Measurements from ENCODE around the gene KIT. TPM values are rescaled to one million over a fixed set of nuclear protein-coding genes. Genes with fewer than 3 reads are reported as not detected.

Gene KIT
- polyA plus RNA-seq, 1 experiment: 3.3 TPM

DNA sequence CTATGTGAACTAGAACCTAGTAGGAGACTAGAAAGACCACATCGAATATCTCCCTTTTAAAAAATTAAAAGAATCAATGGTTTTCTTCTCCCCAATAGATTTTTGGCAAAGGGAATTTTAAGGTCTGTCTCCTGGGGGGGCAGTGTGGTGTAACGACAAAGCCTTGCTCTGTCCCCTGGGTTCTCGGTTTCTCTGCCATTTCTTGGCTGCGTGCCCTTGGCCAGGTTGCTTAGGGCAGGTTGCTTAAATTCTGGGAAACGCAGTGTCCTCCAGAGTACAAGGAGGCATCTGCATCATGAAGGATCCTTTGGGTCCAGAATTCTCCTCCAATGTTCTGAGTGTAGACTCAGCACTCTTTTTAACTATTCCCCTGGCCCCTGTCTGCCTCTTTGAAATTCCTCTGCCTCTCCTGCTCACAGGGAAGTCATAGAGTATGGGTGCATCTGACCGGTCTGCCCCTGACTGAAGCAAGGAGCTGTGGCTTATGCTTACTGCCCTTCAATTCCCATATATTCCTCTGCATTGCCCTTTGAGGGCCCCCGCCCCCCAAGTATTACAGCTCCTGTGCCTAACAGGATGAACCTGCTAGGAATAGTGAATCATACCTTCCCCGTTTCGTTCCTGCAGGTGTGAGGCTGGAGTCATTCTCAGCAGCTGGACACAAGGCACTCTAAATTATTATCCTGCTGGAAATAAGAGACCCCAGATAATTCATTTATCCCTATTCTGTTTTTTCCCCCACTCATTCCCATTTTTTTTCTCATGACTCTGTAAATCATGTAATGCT, 2.2 kb downstream of the KIT start:
- ChIA-PET CTCF (interaction anchor here (1.0 to 1.3 kb wide), 2 partner anchors 301 to 425 kb away, joined by 3 to 5 read pairs; no protein-coding TSS in a partner anchor), POLR2A (interaction anchor here (0.5 kb wide), 1 partner anchor 675 kb away, joined by 10 read pairs; no protein-coding TSS in a partner anchor)
- no peaks in the 10 kb centered on the region for H3K36me3 ChIP-seq (ENCODE audit: control insufficient read depth, insufficient read depth, low read length)
- TF ChIP-seq, protein P1, sequence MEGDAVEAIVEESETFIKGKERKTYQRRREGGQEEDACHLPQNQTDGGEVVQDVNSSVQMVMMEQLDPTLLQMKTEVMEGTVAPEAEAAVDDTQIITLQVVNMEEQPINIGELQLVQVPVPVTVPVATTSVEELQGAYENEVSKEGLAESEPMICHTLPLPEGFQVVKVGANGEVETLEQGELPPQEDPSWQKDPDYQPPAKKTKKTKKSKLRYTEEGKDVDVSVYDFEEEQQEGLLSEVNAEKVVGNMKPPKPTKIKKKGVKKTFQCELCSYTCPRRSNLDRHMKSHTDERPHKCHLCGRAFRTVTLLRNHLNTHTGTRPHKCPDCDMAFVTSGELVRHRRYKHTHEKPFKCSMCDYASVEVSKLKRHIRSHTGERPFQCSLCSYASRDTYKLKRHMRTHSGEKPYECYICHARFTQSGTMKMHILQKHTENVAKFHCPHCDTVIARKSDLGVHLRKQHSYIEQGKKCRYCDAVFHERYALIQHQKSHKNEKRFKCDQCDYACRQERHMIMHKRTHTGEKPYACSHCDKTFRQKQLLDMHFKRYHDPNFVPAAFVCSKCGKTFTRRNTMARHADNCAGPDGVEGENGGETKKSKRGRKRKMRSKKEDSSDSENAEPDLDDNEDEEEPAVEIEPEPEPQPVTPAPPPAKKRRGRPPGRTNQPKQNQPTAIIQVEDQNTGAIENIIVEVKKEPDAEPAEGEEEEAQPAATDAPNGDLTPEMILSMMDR (IDR thresholded peaks at IDR 0.05; ENCODE audit: insufficient read depth, low read depth, low read length): no peak
- H3K4me3 ChIP-seq (ENCODE audit: low read depth, low read length): no peak overlapping the region
- peaks cover 11% of the 10 kb centered on the region for H3K27me3 ChIP-seq (ENCODE audit: control insufficient read depth, insufficient read depth, low read length)
- DNase-seq (ENCODE audit: low read depth): no peak

DNA sequence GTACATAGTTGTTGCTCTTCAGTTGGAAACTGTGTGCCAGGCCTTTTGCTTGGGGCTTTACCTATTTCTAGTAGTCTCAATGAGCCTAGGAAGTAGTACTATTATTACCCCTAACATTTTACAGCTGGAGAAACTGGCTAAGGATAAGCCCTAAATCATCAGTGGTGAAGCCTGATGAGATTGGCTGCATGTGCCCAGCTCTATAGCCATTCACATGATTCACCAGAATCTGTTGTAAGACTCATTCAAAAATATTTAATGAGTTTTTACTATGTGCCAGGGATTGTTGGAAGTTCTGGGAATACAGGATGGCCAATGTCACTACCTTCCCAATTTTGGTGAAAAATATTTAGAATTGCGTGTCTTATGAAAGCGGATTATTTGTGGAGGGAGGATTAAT, 2.8 kb downstream of the KIT start:
- peak; percentile 9 for DNase-seq (ENCODE audit: low read depth)
- Histone ChIP-seq H3K4me3 (ENCODE audit: low read depth, low read length) (no peak overlapping the region), H3K27me3 (ENCODE audit: control insufficient read depth, insufficient read depth, low read length) (peaks cover 11% of the 10 kb centered on the region), H3K36me3 (ENCODE audit: control insufficient read depth, insufficient read depth, low read length) (no peaks in the 10 kb centered on the region)
- CTCF ChIA-PET: interaction anchor here (1.0 to 1.3 kb wide), 2 partner anchors 300 to 426 kb away, joined by 3 to 5 read pairs; no protein-coding TSS in a partner anchor
- POLR2A ChIA-PET: no interaction called here
- TF ChIP-seq, protein P1 (IDR thresholded peaks at IDR 0.05; ENCODE audit: insufficient read depth, low read depth, low read length): no peak

DNA sequence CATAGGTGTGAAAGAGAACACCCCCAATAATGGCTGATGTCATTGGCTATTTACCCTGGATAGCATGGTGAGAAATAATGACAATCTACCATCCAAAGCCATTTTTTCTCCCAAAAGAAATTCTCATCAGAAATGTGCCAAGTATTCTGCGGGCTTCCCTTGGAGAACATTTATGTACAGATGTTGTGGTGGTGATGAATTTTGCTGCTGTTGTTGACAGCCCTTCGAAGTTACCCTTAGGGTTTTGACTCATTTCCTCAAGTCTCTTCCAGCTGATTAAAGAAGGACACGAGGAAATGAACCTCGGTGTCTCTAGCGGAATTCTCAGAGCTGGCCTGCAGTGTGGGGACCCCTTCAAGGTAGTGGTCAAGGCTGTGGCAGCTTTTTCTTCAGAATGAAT, 3.4 kb downstream of the KIT start:
- DNase-seq (ENCODE audit: low read depth): peak; percentile 64
- ChIA-PET POLR2A (interaction anchor here (0.7 kb wide), 1 partner anchor 300 kb away, joined by 3 read pairs; no protein-coding TSS in a partner anchor), CTCF (interaction anchor here (1.0 to 1.3 kb wide), 3 partner anchors 12 to 427 kb away, joined by 3 to 5 read pairs (median 3); no protein-coding TSS in a partner anchor)
- Histone ChIP-seq H3K27me3 (ENCODE audit: control insufficient read depth, insufficient read depth, low read length) (peaks cover 11% of the 10 kb centered on the region), H3K36me3 (ENCODE audit: control insufficient read depth, insufficient read depth, low read length) (no peaks in the 10 kb centered on the region), H3K4me3 (ENCODE audit: low read depth, low read length) (no peak overlapping the region)
- TF ChIP-seq, protein P1 (IDR thresholded peaks at IDR 0.05; ENCODE audit: insufficient read depth, low read depth, low read length): no peak

DNA sequence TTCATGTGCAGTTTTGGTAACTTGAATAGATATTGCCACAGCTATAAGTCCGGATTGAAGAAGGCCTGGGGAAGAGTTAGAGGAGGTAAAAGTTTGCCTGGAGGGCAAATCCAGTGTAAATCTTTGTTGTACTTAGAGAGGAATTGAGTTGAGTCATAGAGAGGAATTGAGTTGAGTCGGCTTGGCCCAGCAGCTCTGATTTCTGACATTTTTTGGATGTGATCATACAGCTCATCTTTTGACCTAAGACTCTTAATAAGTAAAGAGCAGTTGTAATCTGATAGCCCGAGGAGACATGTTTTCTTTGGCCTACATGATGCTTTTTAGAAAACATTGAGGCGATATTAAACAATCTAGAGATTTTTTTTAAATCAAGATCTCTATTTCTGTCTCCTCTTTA, 3.9 kb downstream of the KIT start:
- CTCF ChIA-PET: interaction anchor here (0.6 to 1.3 kb wide), 4 partner anchors 12 to 330 kb away, joined by 3 to 5 read pairs (median 3); no protein-coding TSS in a partner anchor
- Histone ChIP-seq H3K27me3 (ENCODE audit: control insufficient read depth, insufficient read depth, low read length) (peaks cover 11% of the 10 kb centered on the region), H3K36me3 (ENCODE audit: control insufficient read depth, insufficient read depth, low read length) (no peaks in the 10 kb centered on the region), H3K4me3 (ENCODE audit: low read depth, low read length) (no peak overlapping the region)
- peak; percentile 96 for DNase-seq (ENCODE audit: low read depth)
- TF ChIP-seq, protein P1 (IDR thresholded peaks at IDR 0.05; ENCODE audit: insufficient read depth, low read depth, low read length): no peak
- POLR2A ChIA-PET: interaction anchor here (0.6 to 0.7 kb wide), 3 partner anchors 21 to 299 kb away, joined by 3 to 14 read pairs (median 3); no protein-coding TSS in a partner anchor

DNA sequence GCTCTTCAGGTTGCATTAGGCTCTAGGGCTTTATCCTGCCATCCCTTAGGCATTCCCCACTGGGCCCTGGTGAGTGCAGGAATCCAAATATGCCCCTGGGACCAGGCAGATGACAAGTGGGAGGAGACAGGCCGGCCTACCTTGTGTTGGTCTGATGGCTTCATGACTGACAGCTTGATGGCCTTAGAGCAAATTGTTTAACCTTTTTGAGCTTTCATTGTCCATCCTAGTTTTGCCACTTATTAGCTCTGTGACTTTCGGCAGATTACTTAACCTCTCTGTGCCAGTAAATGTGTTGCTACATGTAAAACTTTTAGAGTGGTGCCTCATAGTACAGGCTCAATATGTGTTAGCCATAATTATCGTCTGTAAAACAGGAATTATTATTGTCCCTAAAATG, 4.4 kb downstream of the KIT start:
- ChIA-PET POLR2A (interaction anchor here (0.6 to 0.7 kb wide), 3 partner anchors 21 to 299 kb away, joined by 3 to 14 read pairs (median 3); no protein-coding TSS in a partner anchor), CTCF (interaction anchor here (0.6 to 1.3 kb wide), 4 partner anchors 11 to 330 kb away, joined by 3 to 4 read pairs (median 3); no protein-coding TSS in a partner anchor)
- no peak for DNase-seq (ENCODE audit: low read depth)
- Histone ChIP-seq H3K36me3 (ENCODE audit: control insufficient read depth, insufficient read depth, low read length) (no peaks in the 10 kb centered on the region), H3K27me3 (ENCODE audit: control insufficient read depth, insufficient read depth, low read length) (peaks cover 6% of the 10 kb centered on the region), H3K4me3 (ENCODE audit: low read depth, low read length) (no peak overlapping the region)
- TF ChIP-seq, protein P1 (IDR thresholded peaks at IDR 0.05; ENCODE audit: insufficient read depth, low read depth, low read length): no peak
